ENCODE measurements around the gene TRAP1.
A peak's percentile ranks its signal among the peaks of the same experiment; 100 is the strongest.

TRAP1 gene

GRCh38 chr16:3713587-3714242 lies 3.6 kb downstream of the TRAP1 start:
- DNase-seq (ENCODE audit: low read depth) = no peak

- DNase-seq (ENCODE audit: low read depth) = no peak
Observed at GRCh38 chr16:3712861-3713372, 4.4 kb downstream of the TRAP1 start.

GRCh38 chr16:3706253-3707012 lies 10.9 kb downstream of the TRAP1 start:
- DNase-seq (ENCODE audit: low read depth) = no peak

GRCh38 chr16:3702082-3702481 lies 15.2 kb downstream of the TRAP1 start:
- DNase-seq (ENCODE audit: low read depth) = no peak

GRCh38 chr16:3701531-3701930 lies 15.8 kb downstream of the TRAP1 start:
- DNase-seq (ENCODE audit: low read depth) = no peak

GRCh38 chr16:3698941-3699340 lies 18.4 kb downstream of the TRAP1 start:
- DNase-seq (ENCODE audit: low read depth) = no peak

GRCh38 chr16:3696425-3697218 lies 20.7 kb downstream of the TRAP1 start:
- no peak for DNase-seq (ENCODE audit: low read depth)

GRCh38 chr16:3695610-3696369 lies 21.5 kb downstream of the TRAP1 start:
- DNase-seq (ENCODE audit: low read depth) = no peak

GRCh38 chr16:3694051-3694450 lies 23.3 kb downstream of the TRAP1 start:
- DNase-seq (ENCODE audit: low read depth) = no peak

- no peak for DNase-seq (ENCODE audit: low read depth)
Observed at GRCh38 chr16:3691761-3692160, 25.6 kb downstream of the TRAP1 start.

- DNase-seq (ENCODE audit: low read depth) = no peak
Observed at GRCh38 chr16:3690980-3691720, 26.2 kb downstream of the TRAP1 start.

GRCh38 chr16:3690470-3690928 lies 26.8 kb downstream of the TRAP1 start:
- peak; percentile 70 for DNase-seq (ENCODE audit: low read depth)

GRCh38 chr16:3689731-3690130 lies 27.6 kb downstream of the TRAP1 start:
- DNase-seq (ENCODE audit: low read depth) = no peak

GRCh38 chr16:3687792-3688191 lies 29.5 kb downstream of the TRAP1 start:
- no peak for DNase-seq (ENCODE audit: low read depth)

GRCh38 chr16:3687021-3687420 lies 30.3 kb downstream of the TRAP1 start:
- no peak for DNase-seq (ENCODE audit: low read depth)

GRCh38 chr16:3681206-3681605 lies 36.1 kb downstream of the TRAP1 start:
- DNase-seq (ENCODE audit: low read depth) = no peak

GRCh38 chr16:3677994-3678393 lies 39.3 kb downstream of the TRAP1 start:
- no peak for DNase-seq (ENCODE audit: low read depth)

- DNase-seq (ENCODE audit: low read depth) = no peak
Observed at GRCh38 chr16:3675601-3676130, 41.7 kb downstream of the TRAP1 start.

GRCh38 chr16:3674513-3675295 lies 42.6 kb downstream of the TRAP1 start:
- no peak for DNase-seq (ENCODE audit: low read depth)

Data from stimulated activated CD4-positive, alpha-beta T cell treated with anti-CD3 and anti-CD28 coated beads, Interleukin-2, amount 100 ng/mL, for 4 hours (primary cell).